GM12873 (cell line): Measurements from ENCODE around the gene SPPL3.

Source experiments
- TF ChIP-seq, protein P1 (sequence below): IDR thresholded peaks from 2 replicates; pipeline ENCODE4 v1.5.1; 2012; ENCODE audit warnings: low read depth, mild to moderate bottlenecking, moderate library complexity, low read length, control low read depth; ENCODE audit not compliant: insufficient read depth; ENCODE audit errors: missing control alignments

Gene SPPL3, protein sequence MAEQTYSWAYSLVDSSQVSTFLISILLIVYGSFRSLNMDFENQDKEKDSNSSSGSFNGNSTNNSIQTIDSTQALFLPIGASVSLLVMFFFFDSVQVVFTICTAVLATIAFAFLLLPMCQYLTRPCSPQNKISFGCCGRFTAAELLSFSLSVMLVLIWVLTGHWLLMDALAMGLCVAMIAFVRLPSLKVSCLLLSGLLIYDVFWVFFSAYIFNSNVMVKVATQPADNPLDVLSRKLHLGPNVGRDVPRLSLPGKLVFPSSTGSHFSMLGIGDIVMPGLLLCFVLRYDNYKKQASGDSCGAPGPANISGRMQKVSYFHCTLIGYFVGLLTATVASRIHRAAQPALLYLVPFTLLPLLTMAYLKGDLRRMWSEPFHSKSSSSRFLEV

DNA sequence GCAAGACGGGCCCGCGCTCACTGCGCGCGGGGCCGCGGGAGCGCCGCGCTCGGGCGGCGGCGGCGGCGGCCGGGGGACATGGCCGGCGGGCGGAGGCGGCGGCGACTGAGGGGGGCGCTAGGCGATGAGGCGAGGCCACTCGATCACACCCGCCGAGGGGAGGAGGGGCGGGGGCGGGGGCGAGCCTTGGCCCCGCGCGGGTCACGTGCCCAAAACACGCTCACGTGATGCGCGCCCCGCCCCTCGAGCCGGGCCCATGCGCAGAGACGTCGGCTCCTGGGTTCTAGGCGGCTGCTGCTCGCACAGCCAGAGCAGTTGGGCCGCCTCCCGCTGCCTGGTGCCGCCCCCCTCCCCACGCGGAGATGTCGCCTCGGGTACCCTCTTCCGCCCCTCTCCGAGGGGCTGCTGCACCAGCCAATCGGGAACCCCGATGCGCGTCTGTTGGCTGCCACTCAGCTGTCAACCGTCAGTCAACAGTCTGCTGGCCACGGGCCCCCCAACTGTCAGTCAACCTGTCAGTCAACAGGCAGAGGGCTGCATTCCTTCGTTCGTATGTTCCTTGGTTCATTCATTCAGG, at the start of gene SPPL3:
SPPL3 (minus strand) TSS at position 162 of the 577 bp plus-strand sequence. CDS start 491 bp downstream, outside the sequence.
- TF ChIP-seq, protein P1, sequence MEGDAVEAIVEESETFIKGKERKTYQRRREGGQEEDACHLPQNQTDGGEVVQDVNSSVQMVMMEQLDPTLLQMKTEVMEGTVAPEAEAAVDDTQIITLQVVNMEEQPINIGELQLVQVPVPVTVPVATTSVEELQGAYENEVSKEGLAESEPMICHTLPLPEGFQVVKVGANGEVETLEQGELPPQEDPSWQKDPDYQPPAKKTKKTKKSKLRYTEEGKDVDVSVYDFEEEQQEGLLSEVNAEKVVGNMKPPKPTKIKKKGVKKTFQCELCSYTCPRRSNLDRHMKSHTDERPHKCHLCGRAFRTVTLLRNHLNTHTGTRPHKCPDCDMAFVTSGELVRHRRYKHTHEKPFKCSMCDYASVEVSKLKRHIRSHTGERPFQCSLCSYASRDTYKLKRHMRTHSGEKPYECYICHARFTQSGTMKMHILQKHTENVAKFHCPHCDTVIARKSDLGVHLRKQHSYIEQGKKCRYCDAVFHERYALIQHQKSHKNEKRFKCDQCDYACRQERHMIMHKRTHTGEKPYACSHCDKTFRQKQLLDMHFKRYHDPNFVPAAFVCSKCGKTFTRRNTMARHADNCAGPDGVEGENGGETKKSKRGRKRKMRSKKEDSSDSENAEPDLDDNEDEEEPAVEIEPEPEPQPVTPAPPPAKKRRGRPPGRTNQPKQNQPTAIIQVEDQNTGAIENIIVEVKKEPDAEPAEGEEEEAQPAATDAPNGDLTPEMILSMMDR: no peak

DNA sequence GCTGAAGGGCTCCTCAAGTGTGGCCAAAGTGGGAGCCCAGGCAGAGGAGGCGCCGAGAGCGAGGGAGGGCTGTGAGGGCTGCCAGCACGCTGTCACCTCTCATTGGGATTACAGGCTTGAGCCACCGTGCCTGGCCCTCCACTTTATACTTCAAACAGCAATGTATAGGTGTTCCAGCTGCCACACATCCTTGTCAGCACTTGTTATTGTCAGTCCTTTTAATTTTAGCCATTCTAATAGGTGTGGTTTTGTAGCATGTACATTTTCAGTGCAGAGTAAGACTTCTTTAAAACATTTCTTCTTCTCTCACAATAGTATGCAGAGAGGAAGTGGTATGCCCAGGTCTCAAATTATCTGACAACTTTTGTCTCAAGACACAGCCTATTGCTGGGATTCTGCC, 46.6 kb upstream of the SPPL3 start:
- TF ChIP-seq, protein P1: no peak

DNA sequence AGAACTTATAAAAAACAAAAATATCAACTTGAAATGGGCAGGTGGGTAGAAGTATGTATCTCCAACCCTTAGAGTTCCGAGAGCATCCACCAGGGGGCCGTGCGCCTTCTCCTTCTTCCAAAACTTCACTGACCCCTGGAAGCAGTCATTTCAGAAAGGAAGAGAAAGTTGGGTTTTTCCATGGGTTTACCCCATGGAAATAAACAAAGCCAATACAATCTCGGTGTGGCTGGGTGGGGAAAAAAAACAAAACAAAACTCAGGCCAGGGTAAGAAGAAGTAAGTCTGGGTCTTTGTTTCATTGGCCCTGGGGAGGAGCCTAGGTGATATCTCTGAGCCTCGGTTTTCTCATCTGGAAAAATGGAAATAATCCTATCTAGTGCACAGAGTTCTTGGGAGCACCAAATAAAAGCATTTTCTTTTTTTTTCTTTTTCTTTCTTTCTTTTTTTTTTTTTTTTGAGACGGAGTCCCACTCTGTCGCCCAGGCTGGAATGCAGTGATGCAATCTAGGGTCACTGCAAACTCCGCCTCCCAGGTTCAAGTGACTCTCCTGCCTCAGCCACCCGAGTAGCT, 40.6 kb upstream of the SPPL3 start:
- TF ChIP-seq, protein P1: peak; percentile 85

DNA sequence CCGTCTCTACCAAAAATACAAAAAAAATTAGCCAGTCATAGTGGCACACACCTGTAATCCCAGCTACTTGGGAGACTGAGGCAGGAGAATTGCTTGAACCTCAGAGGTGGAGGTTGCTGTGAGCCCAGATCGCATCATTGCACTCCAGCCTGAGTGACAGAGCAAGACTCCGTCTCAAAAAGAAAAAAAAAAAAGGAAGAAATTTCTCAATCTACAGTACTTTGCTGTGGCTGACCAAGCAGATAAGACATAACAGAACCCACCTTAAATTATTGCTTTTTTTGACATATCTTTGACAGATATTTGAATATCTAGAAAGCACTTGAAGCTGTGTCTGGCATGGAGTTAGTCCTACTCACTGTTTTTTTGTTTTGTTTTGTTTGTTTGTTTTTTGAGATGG, 39.3 kb upstream of the SPPL3 start:
- TF ChIP-seq, protein P1: no peak

DNA sequence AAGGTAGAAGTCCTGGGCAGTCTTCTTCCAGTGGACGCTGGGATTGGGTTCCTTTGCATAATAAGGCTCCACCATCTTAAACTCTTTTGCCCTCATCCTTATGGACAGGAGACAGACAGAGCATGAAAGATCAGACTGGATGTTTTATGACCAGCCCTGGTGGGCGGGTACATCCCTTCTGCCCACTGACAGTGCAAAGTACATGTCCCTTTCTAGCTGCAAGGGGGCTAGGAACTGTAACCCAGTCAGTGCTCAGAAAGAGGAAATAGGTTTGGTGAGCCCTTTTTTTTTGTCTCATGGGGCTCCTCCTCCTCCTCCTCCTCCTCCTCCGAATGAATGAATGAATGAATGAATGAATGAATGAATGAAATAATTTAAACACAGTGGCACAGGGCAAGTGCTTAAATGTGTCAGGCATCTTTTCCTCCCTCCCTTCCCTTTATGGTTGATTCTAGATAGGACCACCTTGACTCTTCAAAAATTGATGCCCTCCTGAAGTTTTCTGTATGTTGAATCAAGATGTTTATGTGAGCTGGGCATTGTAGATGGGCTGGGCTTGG, 37.8 kb upstream of the SPPL3 start:
- TF ChIP-seq, protein P1: no peak

DNA sequence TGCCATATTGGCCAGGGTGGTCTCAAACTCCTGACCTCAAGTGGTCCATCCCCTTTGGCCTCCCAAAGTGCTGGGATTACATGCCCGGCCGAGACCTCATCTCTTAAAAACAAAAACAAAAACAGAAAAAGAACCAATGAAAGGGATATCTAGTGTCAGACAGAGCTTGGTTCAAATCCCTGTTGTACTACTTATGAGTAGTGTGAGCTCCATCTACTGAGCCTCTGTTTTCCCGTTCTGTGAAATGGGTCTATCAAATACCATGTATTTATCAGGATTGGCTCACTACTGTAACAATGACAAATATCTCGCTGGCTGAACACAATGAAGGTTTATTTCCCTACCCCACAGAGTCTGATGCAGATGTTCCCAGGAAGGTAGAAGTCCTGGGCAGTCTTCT, 37.3 kb upstream of the SPPL3 start:
- TF ChIP-seq, protein P1: no peak

DNA sequence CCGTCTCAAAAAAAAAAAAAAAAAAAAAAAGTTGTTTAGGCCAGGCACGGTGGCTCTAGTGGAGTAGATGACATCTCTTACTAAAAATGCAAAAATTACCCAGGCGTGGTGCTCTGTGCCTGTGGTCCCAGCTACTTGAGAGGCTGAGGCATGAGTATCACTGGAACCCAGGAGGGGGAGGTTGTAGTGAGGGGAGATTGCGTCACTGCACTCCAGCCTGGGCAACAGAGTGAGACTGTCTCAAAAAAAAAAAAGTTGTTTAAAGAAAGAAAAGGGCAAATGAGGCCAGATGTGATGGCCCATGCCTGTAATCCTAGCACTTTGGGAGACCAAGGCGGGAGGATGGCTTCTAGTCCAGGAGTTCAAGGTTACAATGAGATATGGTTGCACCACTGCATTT, 36.6 kb upstream of the SPPL3 start:
- TF ChIP-seq, protein P1: no peak
